ENCODE data around the gene MTAP.
A peak's percentile ranks its signal among the peaks of the same experiment; 100 is the strongest.

The MTAP gene

GRCh38 chr9:21831841-21832509 lies 29.5 kb downstream of the MTAP start:
- TF ChIP-seq REST (IDR thresholded peaks at IDR 0.05; ENCODE audit: insufficient read depth in 1 of 2, low read depth in 2 of 2, low read length in 2 of 2) (no peak), TAF1 (IDR thresholded peaks at IDR 0.05; ENCODE audit: borderline replicate concordance, insufficient read depth, low read length) (no peak)

- TF ChIP-seq TAF1 (IDR thresholded peaks at IDR 0.05; ENCODE audit: borderline replicate concordance, insufficient read depth, low read length) (no peak), FOXP2 (optimal IDR thresholded peaks at IDR 0.05; ENCODE audit: borderline replicate concordance, extremely low read depth, extremely low read length, insufficient read depth) (no peak), POLR2AphosphoS5 (IDR thresholded peaks at IDR 0.05; ENCODE audit: low read depth, low read length) (no peak), SIN3A (IDR thresholded peaks at IDR 0.05; ENCODE audit: borderline replicate concordance, insufficient read depth, low read length) (no peak)
Observed at GRCh38 chr9:21833090-21833801, 30.8 kb downstream of the MTAP start.

- TF ChIP-seq FOXP2 (optimal IDR thresholded peaks at IDR 0.05; ENCODE audit: borderline replicate concordance, extremely low read depth, extremely low read length, insufficient read depth) (no peak), POLR2AphosphoS5 (IDR thresholded peaks at IDR 0.05; ENCODE audit: low read depth, low read length) (no peak), TAF1 (IDR thresholded peaks at IDR 0.05; ENCODE audit: borderline replicate concordance, insufficient read depth, low read length) (no peak), REST (IDR thresholded peaks at IDR 0.05; ENCODE audit: insufficient read depth in 1 of 2, low read depth in 2 of 2, low read length in 2 of 2) (no peak)
Observed at GRCh38 chr9:21835121-21835520, 32.7 kb downstream of the MTAP start.

- no peak for TF ChIP-seq SIN3A (IDR thresholded peaks at IDR 0.05; ENCODE audit: borderline replicate concordance, insufficient read depth, low read length)
- no peak for TF ChIP-seq REST (IDR thresholded peaks at IDR 0.05; ENCODE audit: insufficient read depth in 1 of 2, low read depth in 2 of 2, low read length in 2 of 2)
- TF ChIP-seq FOXP2 (optimal IDR thresholded peaks at IDR 0.05; ENCODE audit: borderline replicate concordance, extremely low read depth, extremely low read length, insufficient read depth), result no peak
- TF ChIP-seq POLR2AphosphoS5 (IDR thresholded peaks at IDR 0.05; ENCODE audit: low read depth, low read length), result 0 out of 2 replicates have a peak, but pooled peaks have one; percentile 21
- no peak for TF ChIP-seq TAF1 (IDR thresholded peaks at IDR 0.05; ENCODE audit: borderline replicate concordance, insufficient read depth, low read length)
Observed at GRCh38 chr9:21836437-21837161, 34.2 kb downstream of the MTAP start.

- no peak for TF ChIP-seq SIN3A (IDR thresholded peaks at IDR 0.05; ENCODE audit: borderline replicate concordance, insufficient read depth, low read length)
- no peak for TF ChIP-seq REST (IDR thresholded peaks at IDR 0.05; ENCODE audit: insufficient read depth in 1 of 2, low read depth in 2 of 2, low read length in 2 of 2)
- no peak for TF ChIP-seq POLR2AphosphoS5 (IDR thresholded peaks at IDR 0.05; ENCODE audit: low read depth, low read length)
- no peak for TF ChIP-seq FOXP2 (optimal IDR thresholded peaks at IDR 0.05; ENCODE audit: borderline replicate concordance, extremely low read depth, extremely low read length, insufficient read depth)
- TF ChIP-seq TAF1 (IDR thresholded peaks at IDR 0.05; ENCODE audit: borderline replicate concordance, insufficient read depth, low read length), result no peak
Observed at GRCh38 chr9:21837501-21837900, 35.1 kb downstream of the MTAP start.

Measured in PFSK-1 (cell line).